Measurements from ENCODE around the gene PCSK5.
"Not testable (repeated sequence)": the region's sequence is repeated elsewhere in the genome, so short reads cannot be mapped to it uniquely, and the experiment has no call there.

The PCSK5 gene

DNA sequence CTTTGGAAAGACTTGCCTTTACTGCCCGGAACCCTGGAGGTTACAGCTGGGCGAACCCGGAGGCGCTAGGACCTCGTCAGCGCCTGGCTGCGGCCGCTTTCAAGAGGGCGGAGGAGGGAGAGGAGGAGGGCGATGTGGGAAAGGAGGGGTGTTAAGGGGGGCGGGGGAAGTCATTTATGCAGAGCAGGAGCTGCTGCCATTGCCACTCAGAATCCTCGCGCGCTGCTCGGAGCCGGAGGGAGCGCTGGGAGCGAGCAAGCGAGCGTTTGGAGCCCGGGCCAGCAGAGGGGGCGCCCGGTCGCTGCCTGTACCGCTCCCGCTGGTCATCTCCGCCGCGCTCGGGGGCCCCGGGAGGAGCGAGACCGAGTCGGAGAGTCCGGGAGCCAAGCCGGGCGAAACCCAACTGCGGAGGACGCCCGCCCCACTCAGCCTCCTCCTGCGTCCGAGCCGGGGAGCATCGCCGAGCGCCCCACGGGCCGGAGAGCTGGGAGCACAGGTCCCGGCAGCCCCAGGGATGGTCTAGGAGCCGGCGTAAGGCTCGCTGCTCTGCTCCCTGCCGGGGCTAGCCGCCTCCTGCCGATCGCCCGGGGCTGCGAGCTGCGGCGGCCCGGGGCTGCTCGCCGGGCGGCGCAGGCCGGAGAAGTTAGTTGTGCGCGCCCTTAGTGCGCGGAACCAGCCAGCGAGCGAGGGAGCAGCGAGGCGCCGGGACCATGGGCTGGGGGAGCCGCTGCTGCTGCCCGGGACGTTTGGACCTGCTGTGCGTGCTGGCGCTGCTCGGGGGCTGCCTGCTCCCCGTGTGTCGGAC is at the start of gene PCSK5:
TSS of gene PCSK5 (plus strand) at position 202 of the 805 bp plus-strand sequence. CDS start at position 711, 509 bp downstream.
- H3K4me3 Mint-ChIP-seq, result peak within 1 kb of the TSS; percentile 80
- H3K9me3 Mint-ChIP-seq, result no peaks in the 10 kb centered on the region
- peak within 1 kb of the TSS; percentile 29 for H3K27ac Mint-ChIP-seq
- peak; percentile 91 for ATAC-seq
- peak; percentile 38 to 77 for DNase-seq (ENCODE audit: low spot score in 2 of 2)
- peaks cover 6% of the 10 kb centered on the region for H3K36me3 Mint-ChIP-seq
- peaks cover 29% of the 10 kb centered on the region for H3K4me1 Mint-ChIP-seq

DNA sequence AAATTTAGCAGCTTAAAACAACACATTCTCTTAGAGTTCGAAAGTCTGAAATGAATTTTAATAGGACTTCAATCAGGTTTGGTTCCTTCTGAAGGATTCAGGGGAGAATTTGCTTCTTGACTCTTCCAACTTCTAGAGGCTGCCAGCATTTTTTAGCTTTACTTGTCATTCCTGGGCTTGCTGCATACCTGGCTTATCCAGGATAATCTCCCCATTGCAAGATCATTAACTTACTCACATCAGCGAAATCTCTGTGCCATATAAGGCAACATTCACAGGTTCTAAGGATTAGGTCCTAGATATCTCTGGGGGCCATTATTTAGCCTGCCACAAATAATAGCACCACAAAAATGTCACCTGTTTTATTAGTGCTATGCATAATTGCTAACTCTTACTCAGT is 46.2 kb upstream of the PCSK5 start:
- Mint-ChIP-seq H3K27ac (no peak overlapping the region), H3K4me1 (no peaks in the 10 kb centered on the region), H3K4me3 (no peak overlapping the region), H3K9me3 (no peaks in the 10 kb centered on the region), H3K36me3 (no peaks in the 10 kb centered on the region)
- DNase-seq (ENCODE audit: low spot score in 2 of 2) (no peak), ATAC-seq (no peak)

DNA sequence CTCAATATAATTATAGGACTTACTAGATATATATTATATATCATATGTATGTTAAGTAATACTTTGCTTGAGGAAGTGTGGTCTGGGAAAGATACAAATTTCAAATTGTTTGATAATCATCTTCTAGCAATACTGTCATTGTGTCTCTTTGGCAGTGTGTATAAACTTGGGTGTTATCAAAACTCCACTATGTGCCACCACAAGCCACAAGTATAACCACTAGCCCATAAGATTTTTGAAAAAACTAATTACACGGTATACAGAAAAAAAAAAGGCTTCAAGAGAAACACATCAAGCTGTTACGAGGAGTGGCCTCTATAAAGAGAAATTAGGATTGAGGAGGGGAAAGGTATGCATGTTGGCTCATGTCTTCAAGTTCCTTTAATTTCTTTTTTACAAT is 44.7 kb upstream of the PCSK5 start:
- Mint-ChIP-seq H3K4me1 (no peaks in the 10 kb centered on the region), H3K9me3 (no peaks in the 10 kb centered on the region), H3K27ac (no peak overlapping the region), H3K36me3 (no peaks in the 10 kb centered on the region), H3K4me3 (no peak overlapping the region)
- DNase-seq (ENCODE audit: low spot score in 2 of 2), result no peak
- no peak for ATAC-seq

DNA sequence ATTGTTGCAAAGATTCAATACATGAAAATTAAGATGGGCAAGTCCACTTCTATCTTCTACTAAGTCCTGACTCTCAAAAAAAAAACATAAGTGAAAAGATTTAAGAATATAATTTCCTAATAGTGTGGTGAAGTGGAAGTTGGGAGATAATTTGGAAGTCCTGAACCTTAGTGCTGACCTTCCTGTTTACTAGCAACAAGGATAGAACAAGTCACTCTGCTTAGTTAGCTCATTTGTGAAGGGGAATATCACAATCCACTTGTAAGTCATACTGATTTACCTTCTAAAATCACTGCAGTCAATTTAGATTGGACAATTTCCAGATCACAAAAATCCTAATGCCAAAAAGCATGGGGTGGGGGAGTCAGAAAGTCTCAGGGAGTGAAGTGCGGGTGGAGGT is 43.4 kb upstream of the PCSK5 start:
- no peaks in the 10 kb centered on the region for H3K36me3 Mint-ChIP-seq
- no peak overlapping the region for H3K27ac Mint-ChIP-seq
- no peak for ATAC-seq
- no peaks in the 10 kb centered on the region for H3K4me1 Mint-ChIP-seq
- no peak overlapping the region for H3K4me3 Mint-ChIP-seq
- DNase-seq (ENCODE audit: low spot score in 2 of 2), result no peak
- H3K9me3 Mint-ChIP-seq, result no peaks in the 10 kb centered on the region

DNA sequence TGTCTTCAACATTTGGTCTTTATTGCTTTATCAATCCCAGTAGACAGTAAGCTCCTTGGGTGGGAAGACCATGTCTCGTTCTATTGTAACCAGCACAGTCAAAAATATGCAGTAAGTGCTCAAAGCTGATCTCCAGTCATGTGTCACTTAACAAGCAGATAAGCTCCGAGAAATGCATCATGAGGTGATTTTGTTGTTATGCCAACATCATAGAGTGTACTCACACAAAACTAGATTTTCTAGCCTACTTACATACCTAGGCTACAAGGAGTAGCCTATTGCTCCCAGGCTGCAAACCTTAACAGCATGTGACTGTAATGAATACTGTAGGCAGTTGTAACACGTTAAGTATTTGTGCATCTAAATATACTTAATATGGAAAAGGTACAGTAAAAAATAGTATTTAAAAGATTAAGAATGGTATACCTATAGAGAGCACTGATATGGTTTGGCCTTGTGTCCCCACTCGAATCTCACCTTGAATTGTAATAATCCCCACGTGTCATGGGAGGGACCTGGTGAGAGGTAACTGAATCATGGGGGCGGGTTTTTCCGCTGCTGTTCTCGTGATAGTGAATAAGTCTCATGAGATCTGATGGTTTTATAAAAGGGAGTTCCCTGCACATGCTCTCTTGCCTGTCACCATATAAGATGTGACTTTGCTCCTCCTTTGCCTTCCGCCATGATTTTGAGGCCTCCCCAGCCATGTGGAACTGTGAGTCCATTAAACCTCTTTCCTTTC is 39.8 kb upstream of the PCSK5 start:
- Mint-ChIP-seq H3K4me1 (no peaks in the 10 kb centered on the region), H3K4me3 (no peak overlapping the region), H3K27ac (no peak overlapping the region), H3K9me3 (no peaks in the 10 kb centered on the region), H3K36me3 (no peaks in the 10 kb centered on the region)
- DNase-seq (ENCODE audit: low spot score in 2 of 2), result no peak
- ATAC-seq, result no peak

DNA sequence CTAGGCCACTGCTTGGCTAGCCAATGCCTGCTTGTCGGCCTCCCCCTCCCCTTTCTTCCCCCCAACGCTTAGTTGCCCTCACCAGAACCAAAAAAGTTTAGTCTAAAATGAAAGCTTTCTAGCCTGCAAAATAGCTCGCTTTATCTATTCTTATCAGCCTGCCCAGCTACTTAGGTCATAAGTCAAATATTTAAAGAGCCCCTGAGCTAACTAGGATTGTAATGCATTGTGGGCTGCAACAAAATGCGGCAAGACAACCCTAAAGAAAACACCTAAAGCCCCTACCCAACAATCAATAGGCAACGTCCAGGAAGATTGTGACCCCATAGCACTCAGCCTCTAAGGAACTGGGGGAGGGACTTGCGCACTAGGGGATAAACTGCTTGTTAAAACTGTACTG is 38.6 kb upstream of the PCSK5 start:
- Mint-ChIP-seq H3K4me3 (no peak overlapping the region), H3K36me3 (no peaks in the 10 kb centered on the region), H3K27ac (no peak overlapping the region), H3K9me3 (no peaks in the 10 kb centered on the region), H3K4me1 (no peaks in the 10 kb centered on the region)
- ATAC-seq (no peak), DNase-seq (ENCODE audit: low spot score in 2 of 2) (no peak)

DNA sequence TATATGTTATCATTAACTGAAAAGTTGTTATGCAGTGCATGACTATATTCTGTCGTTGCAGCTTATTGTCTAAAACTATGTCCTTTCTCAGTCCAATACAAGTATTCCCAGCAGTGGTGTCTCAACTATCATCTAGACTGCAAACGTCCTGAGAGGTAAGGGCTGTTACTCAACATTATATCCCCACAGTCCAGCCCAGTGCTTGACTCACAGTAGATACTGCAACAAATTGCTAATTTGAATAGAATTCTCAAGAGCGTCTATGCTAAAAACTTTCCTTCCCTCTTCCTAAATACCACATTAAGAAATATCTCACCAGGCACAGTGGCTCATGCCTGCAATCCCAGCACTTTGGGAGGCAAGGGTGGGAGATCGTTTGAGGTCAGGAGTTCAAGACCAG is 37.7 kb upstream of the PCSK5 start:
- no peak for ATAC-seq
- no peak for DNase-seq (ENCODE audit: low spot score in 2 of 2)
- Mint-ChIP-seq H3K4me3 (no peak overlapping the region), H3K4me1 (no peaks in the 10 kb centered on the region), H3K9me3 (no peaks in the 10 kb centered on the region), H3K36me3 (no peaks in the 10 kb centered on the region), H3K27ac (no peak overlapping the region)

DNA sequence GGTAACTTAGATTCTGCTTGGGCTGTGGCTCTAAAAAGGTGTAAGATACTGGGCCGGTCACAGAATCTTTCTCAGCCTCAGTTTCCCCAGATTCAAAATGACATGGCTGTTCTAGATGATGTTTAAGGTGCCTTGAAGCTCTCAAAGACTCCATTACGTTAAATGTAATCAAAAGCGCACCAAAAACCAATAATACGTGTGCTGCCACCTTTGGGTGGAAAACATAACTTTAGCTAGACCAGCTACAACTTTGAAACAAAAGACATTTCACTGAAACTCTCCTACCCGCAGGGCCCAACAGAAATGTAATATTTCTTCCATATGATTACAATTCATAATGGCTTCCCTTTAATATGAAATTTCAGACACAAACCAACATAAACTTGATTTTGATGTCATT is 35.0 kb upstream of the PCSK5 start:
- ATAC-seq (no peak), DNase-seq (ENCODE audit: low spot score in 2 of 2) (no peak)
- H3K4me1 Mint-ChIP-seq, result no peaks in the 10 kb centered on the region
- H3K9me3 Mint-ChIP-seq, result no peaks in the 10 kb centered on the region
- no peaks in the 10 kb centered on the region for H3K36me3 Mint-ChIP-seq
- H3K4me3 Mint-ChIP-seq, result no peak overlapping the region
- H3K27ac Mint-ChIP-seq, result no peak overlapping the region

DNA sequence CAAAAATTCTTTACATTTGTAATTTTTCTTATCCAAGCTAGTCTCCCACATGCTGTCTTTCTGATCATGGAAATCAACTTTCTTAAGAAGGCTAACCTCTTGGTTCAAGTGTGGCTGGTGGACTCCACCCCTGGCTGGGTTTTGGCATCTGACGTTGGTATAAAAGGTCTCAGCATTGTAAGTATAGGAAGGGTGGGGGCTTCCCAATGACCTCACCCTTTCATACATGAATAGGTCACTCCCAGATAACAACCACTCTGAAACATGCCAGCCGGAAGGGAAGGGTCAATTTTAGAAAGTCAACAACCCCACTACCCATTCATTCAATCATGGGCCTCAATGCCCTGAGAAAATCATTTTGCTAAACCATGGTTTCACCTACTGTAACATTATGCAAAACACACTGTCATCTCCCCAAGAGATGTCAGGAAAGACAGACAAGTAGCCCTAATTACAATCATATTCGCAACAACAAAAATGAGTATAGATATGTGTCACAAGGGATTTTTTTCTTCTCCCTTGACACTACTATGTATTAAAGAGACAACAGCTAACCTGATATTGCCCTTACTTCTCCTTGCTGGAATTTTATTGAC is 31.9 kb upstream of the PCSK5 start:
- ATAC-seq, result no peak
- Mint-ChIP-seq H3K4me1 (no peaks in the 10 kb centered on the region), H3K4me3 (no peak overlapping the region), H3K36me3 (no peaks in the 10 kb centered on the region), H3K9me3 (no peaks in the 10 kb centered on the region), H3K27ac (no peak overlapping the region)
- DNase-seq (ENCODE audit: low spot score in 2 of 2), result no peak

DNA sequence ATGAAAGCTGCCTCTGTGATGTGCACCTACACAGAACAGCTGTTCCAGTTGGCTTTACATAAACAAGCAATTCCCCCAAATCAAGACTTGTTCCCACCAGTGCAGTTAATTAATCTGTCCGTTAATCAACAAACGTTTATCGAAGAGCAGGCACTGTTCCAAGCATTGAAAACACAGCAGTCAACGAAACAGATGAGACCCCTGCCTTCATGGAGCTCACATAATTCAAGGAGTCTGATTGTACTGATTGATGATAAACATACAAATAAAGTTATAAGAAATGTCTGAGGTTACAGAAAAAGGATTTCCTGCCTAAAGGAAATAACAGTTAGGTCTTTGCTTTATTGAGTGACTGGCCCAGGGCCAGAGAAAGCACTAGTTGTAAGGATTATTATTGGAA is 26.2 kb upstream of the PCSK5 start:
- no peak for DNase-seq (ENCODE audit: low spot score in 2 of 2)
- Mint-ChIP-seq H3K4me1 (no peaks in the 10 kb centered on the region), H3K9me3 (no peaks in the 10 kb centered on the region), H3K27ac (no peak overlapping the region), H3K36me3 (no peaks in the 10 kb centered on the region), H3K4me3 (no peak overlapping the region)
- ATAC-seq, result no peak

DNA sequence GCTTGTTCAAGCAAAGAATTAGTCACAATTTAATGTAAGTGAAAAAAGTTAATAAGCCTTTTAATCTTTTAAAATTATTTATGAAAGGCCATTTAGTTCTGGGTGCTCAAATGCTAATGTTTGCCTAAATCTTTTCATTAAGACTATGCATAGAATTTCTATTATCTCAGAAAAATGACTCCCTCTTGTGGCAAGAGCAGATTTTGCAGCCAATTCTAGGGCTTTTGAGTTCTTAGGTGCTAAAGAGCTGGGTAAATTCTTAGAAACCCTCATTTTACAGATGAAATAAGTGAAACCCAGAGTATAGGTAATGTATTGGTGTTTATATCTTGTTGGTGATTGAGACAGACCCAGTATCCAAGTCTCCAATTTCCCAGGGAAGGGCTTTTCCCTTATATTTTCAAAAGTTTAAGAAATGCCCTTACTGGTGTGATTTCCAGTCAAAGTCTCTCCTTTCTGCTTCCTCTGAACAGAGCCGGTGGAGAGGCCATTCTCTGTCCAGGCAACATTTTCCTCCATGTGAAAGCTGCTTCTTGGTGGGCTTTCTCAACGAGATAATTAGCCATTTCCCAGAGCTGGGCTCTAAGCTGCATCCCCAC is 24.1 kb upstream of the PCSK5 start:
- DNase-seq (ENCODE audit: low spot score in 2 of 2) (peak; percentile 2 to 53), ATAC-seq (no peak)
- Mint-ChIP-seq H3K36me3 (no peaks in the 10 kb centered on the region), H3K4me1 (no peaks in the 10 kb centered on the region), H3K9me3 (no peaks in the 10 kb centered on the region), H3K4me3 (no peak overlapping the region), H3K27ac (no peak overlapping the region)

DNA sequence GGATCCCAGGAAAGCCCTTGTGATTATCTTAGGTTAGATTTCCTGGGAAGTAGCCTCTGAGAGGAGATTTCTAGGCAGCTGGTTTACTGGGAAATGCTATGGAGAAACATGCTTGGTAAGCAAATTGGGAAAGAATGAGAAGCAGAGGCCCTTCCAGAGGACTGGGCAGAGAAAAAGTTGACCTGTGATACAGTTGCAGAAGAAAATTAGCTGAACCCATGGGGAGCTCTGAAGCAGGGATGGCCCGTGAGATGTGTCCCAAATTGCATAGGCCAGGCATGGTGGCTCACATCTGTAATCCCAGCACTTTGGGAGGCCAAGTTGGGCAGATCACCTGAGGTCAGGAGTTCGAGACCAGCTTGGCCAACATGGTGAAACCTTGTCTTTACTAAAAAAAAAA is 21.9 kb upstream of the PCSK5 start:
- H3K36me3 Mint-ChIP-seq; DNase-seq (ENCODE audit: low spot score in 2 of 2); H3K4me3 Mint-ChIP-seq; H3K4me1 Mint-ChIP-seq; ATAC-seq; H3K9me3 Mint-ChIP-seq; H3K27ac Mint-ChIP-seq: not testable (repeated sequence)

DNA sequence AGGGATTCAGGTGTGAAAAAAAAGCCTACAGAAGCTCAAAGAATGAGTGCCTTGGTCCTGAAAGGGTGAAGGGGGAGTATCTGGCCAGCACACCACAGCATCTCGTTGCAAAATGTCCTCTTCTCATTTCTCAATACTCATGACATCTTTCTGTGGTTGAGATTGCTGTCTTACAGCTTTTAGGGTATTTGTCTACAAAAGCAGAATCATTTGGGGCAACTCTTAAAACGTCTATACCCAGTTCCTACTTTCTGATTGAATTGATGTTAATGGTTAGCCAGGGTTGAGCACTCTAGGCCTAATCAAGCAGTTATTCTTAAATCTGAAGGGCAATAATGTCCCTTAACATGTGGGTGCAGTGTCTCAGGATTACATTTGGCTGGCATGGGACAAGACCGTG is 21.2 kb upstream of the PCSK5 start:
- Mint-ChIP-seq H3K27ac (no peak overlapping the region), H3K9me3 (no peaks in the 10 kb centered on the region), H3K4me1 (no peaks in the 10 kb centered on the region), H3K4me3 (no peak overlapping the region), H3K36me3 (no peaks in the 10 kb centered on the region)
- DNase-seq (ENCODE audit: low spot score in 2 of 2), result no peak
- no peak for ATAC-seq

DNA sequence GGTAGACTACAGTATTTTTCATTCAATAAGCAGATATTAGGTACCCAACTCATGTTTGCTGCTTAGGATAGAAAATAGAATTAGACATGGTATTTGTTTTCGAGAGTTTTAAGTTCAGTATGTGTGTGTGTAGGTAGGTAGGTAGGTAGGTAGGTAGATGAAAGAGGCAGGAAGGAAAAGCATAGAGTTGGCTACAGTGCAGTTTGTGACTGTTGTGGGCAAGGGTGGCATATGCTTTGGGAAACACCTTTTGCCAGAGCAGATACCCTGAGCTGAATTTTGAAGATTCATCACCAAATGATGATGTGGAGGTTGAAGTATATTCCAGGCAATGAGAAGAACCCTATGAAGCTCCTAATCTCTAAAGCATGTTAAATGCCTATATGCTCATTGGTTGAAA is 20.0 kb upstream of the PCSK5 start:
- Mint-ChIP-seq H3K4me3 (no peak overlapping the region), H3K27ac (no peak overlapping the region)
- ATAC-seq, result no peak

DNA sequence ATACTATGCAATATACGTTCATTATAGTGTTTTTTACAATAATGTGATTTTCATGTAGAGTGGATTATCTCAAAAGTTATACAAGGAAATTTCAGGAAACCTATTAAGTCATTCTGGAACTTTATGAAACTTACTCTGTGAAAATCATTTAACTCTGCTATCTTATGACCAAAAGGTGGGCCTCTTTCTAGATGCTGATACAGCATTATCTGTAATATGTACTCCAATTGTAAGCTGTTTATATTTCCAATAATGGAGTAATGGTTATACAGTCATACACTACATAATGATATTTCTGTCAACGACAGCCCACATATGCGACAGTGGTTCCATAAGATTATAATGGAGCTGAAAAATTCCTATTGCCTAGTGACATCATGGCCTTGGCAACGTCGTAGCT is 18.8 kb upstream of the PCSK5 start:
- DNase-seq (ENCODE audit: low spot score in 2 of 2) (no peak), ATAC-seq (no peak)
- no peaks in the 10 kb centered on the region for H3K36me3 Mint-ChIP-seq
- no peak overlapping the region for H3K27ac Mint-ChIP-seq
- H3K9me3 Mint-ChIP-seq, result no peaks in the 10 kb centered on the region
- H3K4me1 Mint-ChIP-seq, result no peaks in the 10 kb centered on the region
- no peak overlapping the region for H3K4me3 Mint-ChIP-seq

More for the DNA sequence above, 20.0 kb upstream of the PCSK5 start:
- no peak for DNase-seq (ENCODE audit: low spot score in 2 of 2)
- no peaks in the 10 kb centered on the region for H3K4me1 Mint-ChIP-seq
- H3K9me3 Mint-ChIP-seq, result no peaks in the 10 kb centered on the region
- no peaks in the 10 kb centered on the region for H3K36me3 Mint-ChIP-seq
